GM21515 (cell line): Measurements from ENCODE around the gene ZBTB21.

Source experiments
- ATAC-seq: cut with Tn5 transposase; IDR thresholded peaks from one replicate; pipeline ENCODE4 v1.9.1; 2021; ENCODE audit not compliant: unreplicated experiment

The ZBTB21 gene

DNA sequence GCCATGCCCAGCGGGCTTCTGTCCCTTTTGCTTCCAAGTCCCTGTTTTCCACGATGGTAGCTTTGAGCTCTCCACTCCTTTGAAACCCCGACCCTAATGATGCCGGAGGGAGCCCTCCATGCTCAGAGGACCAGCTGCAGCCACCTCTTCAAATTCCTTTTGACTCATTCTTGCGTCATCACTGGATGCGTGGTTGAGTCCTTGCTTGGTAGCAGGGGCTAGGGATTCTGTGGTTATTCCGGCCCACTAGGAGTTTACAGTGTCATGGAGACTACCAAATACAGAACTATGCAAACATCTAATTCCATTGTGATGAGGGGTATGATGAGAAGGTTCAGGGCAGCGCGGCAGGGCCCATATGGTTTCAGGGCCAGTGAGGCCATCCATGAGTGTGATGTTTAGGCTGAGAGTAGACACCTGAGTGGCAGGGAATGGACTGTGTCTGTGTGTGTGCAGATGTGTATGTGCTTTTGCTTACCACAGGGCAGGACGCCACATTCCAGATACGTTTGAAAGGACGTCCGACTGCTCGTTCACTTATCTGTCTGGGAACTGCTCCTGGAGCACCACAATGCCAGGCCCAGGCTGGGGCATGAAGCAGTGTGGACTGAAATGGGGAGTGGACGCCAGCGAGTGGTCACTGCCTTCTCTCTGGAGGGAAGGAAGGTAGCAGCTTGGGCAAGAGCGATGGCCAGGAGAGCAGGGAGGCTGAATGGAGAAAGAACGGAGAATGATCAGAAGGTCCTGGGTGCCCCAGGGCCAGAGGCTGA, 30.4 kb upstream of the ZBTB21 start:
- ATAC-seq: no peak

DNA sequence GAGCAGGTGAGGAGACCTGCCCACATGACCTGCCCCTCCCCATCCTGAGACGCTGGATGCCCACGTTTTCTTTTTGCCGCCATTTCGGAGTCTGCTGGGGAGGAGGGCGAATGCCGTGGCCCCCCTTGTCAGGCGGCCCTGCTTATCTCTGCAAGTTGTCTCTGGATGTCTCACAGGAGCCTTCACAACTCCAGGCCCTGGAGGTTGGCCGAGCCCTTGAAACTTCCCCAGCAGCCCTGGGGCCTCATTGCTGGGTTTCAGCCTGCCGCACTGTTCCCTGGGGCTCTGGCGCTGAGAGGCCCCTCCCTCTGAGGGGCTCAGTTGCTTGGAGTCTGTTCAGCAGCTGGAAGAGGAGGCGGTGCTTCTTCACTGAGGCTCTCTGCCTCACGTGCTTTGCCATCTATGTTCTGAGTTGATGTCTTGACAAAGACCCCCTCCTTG, 29.8 kb upstream of the ZBTB21 start:
- ATAC-seq: no peak

- no peak for ATAC-seq
Measured at GRCh38 chr21:42039470-42039901, 29.3 kb upstream of the ZBTB21 start.

DNA sequence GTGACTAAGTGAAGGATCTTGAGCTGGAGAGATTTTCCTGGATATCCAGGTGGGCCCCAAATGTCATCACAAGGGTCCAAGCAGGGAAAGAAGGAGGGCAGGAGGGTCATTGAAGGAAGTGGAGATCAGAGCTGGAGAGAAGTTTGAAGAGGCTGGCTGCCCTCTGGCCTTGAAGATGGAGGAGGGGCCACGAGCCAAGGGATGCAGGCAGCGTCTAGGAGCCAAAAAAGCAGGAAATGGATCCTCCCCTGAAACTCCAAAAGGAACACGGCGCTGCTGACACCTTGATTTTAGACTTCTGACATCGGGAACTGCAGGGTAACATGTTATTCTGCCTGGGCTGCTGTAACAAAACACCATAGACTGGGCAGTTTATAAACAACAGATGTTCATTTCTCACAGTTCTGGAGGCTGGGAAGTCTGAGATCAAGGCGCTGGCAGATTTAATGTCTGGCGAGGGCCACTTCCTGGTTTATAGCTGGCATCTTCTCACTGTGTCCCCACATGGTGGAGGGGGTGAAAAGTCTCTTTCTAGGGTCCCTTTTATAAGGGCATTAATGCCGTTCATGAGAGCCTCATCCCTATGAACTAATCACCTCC, 28.8 kb upstream of the ZBTB21 start:
- ATAC-seq: no peak

- ATAC-seq: no peak
Measured at GRCh38 chr21:42038393-42038792, 28.2 kb upstream of the ZBTB21 start.

- no peak for ATAC-seq
Measured at GRCh38 chr21:42037943-42038342, 27.8 kb upstream of the ZBTB21 start.

GRCh38 chr21:42037516-42037915, 27.4 kb upstream of the ZBTB21 start:
- no peak for ATAC-seq

DNA sequence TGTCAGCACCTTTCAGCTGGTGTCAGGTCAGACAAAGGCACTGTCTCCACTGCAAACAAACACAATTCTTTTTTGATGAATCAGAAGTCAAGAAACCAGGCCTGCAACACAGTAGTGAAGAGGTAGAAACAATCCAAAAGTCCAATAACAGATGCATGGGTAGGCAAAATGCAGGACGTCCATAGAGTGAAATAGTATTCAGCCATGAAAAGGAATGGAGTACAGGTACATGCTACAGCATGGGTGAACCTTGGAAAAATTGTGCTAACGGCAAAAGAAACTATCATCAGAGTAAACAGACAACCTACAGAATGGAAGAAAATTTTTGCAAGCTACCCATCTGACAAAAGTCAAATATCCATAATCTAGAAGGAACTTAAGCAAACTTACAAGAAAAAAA, 26.2 kb upstream of the ZBTB21 start:
- no peak for ATAC-seq

DNA sequence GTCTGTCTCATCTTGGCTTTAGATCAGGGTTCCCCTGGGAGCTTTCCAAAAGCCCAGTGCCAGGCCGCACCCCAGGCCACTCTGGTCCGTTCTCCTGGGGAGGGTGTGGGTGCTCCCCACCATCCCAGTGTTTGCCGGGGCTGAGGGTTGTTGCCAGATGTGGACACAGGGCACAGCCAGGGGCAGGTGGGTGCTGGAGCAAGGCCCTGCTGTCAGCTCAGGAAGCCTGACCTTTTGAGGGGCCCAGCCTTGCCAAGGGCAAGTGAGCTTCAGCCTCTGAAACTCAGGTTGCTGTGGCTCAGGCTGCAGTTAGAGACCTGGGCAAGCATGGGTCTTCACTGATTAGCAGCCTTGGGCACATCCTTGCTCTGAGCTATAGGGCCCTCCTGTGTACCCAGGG, 22.8 kb upstream of the ZBTB21 start:
- no peak for ATAC-seq

GRCh38 chr21:42032266-42032665, 22.1 kb upstream of the ZBTB21 start:
- no peak for ATAC-seq

- no peak for ATAC-seq
Measured at GRCh38 chr21:42031816-42032215, 21.7 kb upstream of the ZBTB21 start.

DNA sequence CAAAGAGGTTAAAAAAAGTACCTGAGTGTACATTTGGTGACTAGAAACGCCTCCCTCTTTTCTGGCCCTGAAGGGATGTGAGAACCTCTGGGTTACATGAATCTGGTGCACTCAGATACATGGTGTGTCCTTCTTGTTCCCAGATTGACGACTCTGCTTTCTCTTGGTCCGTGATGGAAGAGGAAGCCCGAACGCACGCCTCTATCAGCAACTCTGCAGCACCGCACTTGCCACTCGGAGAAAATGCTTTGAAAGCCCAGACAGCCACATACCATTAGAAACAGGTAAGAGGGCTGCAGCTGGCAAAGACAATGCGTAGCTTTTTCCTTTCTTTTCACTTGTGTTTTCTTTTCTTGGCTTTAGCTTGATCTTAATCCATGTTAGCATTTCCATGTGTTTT, 21.1 kb upstream of the ZBTB21 start:
- no peak for ATAC-seq

GRCh38 chr21:42030311-42030710, 20.2 kb upstream of the ZBTB21 start:
- ATAC-seq: no peak

DNA sequence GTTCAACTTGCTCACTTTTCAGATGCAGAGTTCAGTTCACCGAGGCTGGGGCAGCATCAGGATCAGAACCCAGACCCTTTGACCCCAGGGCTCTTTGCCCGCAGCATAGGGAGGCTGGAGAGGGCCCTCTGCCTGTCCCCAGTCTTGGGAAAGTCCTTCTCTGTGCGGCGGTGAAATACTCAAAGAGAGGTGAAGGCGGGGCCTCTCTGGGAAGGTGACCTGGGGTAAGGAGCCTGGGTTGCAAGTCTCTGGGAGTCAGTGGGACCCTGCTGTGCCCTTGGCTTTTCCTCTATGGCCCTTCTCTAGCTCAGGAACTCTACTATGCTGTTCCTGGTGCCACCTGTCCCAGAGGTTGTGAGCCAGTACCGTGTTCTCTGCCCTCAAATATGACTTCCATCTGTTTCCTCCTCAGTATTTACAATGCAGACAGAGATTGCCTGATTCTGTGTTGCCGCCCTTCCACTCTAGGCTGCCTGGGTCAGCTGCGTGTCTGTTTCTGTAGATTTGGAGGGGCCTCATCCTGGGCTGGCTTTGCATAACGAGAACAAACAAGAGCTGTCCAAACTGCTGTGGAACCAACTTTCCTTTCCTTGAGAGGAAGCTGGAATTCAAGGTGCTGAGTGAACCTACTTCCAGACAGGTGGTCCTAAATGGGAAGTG, 18.7 kb upstream of the ZBTB21 start:
- ATAC-seq: no peak

DNA sequence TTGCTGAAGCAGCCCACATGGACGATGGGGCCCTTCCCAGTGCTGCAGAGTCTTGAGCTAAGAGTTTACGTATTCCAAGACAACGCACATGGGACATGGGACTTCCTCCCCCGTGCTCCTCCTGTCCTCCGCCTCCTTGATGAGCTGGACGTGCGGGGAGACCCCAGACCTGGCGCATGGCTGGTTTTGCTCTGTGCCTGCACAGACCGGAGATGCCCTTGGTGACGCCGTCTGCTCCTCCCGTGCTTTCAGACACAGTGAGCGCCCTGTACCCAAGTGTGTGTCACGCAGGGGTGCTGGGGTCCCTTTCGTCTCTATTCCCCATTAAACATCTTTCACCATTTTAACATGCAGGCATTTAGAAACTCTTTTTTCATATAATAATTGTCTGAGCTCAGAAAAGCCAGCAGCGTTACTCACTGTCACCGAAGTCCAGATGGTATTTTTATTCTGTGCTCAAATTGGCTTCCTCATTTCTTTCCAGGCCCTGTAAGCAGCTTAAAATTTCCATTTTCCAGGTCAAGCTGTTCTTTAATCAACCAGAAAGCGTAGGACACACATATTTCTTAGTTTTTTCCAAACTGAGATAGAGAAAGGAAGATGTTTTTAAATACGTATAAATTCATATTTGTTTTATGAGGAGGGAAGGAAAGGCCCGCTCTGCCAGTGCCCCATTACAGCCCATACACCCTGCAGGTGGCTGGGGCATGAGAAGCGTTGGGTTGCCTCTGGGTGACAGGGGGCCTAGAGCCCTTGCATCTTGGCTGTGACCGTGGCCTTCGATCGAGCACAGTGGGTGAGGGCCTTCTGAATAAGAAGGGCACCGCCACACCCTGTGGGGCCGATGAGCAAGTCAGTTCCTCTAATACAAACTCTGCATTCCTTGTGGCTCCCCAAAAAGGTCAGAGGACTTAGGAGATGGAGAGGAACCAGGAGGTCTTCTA, 17.9 kb upstream of the ZBTB21 start:
- ATAC-seq: no peak

- ATAC-seq: no peak
Measured at GRCh38 chr21:42027085-42027821, 17.1 kb upstream of the ZBTB21 start.

- ATAC-seq: no peak
Measured at GRCh38 chr21:42026082-42026435, 15.9 kb upstream of the ZBTB21 start.

- no peak for ATAC-seq
Measured at GRCh38 chr21:42025376-42026081, 15.4 kb upstream of the ZBTB21 start.

DNA sequence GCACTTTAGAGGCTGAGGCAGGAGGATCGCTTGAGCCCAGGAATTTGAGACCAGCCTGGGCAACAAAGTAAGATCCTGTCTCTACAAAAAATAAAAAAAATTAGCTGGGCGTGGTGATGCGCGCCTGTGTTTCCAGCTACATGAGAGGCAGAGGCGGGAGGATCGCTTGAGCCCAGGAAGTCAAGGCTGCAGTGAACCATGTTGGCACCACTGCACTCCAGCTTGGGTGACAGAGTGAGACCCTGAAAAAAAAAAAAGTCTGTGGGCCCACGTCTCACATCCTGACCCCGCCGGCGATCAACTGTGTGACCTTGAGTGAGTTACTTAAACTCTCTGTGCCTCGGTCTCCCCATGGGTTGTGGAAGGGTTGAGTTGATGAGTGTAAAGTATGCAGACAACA, 12.7 kb upstream of the ZBTB21 start:
- no peak for ATAC-seq

DNA sequence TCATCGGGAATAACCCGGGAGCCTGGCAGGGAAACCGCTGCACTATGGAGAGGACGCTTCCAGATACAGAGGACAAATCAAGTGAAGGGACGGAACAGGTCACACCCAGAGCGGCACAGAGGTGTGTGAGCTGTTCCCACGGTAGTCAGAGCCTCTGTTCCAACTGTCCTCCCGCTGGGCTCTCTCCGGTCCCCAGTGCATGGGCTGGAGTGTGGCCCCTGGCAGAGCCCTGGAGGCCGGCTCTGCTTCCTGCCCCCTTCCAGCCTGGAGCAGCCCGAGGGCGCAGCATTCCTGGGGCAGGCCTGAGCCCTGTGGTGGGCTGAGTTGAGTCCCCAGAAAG, 11.9 kb upstream of the ZBTB21 start:
- no peak for ATAC-seq
